GM21717 (cell line): ENCODE data around the gene C1QB.

ENCODE experiments used
- ATAC-seq: cut with Tn5 transposase; IDR thresholded peaks from one replicate; pipeline ENCODE4 v1.9.1; 2021; ENCODE audit warnings: mild to moderate bottlenecking, moderate library complexity; ENCODE audit not compliant: unreplicated experiment

C1QB gene

DNA sequence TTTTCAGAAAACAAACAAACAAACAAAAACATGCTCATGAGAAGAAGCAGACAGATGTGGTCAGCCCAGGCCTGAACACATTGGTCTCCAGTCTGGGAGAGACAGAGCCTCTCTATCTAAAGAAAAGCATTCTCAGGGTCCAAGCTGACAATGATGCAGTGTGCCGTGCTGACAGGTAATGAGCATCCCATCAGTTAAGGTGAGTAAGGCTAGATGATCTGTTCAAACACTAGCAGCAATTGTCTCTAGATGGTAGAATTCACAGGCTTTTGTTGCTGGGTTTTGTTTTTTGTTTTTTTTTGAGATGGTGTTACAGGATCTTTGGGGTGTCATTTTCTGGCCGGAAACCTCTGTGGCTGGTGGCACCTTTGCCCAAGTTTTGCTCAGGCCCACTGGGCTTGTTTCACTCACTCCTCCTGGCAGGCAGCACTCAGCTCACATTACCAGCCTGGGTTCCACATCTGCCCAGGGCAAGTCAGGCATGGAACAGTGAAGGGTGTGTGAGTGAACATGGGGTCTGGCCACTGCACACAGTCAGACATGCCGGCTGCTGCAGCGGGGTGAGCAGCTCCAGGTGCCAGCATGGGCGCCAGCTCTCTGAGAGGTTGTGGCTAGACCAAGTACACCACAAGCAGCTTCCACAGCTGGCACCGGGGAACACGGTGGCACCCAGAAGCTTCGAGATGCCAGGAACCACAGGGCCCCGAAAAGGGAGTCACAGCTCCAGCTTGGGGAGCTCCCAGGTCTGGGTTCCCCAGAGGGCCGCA lies 19.2 kb upstream of the C1QB start:
- ATAC-seq, result no peak

DNA sequence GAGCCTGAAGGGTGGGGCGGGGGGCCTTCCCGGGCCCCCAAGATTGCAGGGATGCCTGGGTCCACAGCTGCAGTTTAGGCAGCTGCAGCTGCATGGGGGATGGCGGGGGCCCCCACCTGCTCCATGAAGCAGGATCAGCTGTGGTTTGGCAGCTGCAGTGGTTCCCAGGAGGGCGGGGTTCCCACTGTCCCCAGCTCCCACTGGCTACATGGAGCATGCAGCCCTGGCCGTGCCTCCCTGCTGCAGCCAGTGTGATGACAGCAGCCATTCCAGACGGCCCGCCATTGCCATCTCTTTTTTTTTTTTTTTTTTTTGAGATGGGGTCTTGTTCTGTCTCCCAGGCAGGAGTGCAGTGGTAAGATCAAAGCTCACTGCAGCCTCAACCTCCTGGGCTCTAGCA lies 17.6 kb upstream of the C1QB start:
- ATAC-seq, result no peak

DNA sequence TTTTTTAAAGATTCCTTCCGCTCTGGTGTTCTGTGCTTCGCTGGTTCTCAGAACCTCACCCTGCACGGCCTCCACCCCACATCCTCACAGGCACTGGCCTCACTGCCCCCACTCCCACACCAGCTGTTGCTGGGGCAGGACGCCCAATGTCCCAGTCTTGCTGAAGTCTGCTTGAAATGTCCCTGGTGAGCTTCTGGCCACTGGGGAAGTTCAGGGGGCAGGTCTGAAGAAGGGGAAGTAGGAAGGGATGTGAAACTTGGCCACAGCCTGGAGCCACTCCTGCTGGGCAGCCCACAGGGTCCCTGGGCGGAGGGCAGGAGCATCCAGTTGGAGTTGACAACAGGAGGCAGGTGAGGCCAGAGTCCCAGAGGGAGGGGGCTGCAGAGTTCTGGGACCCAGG lies 16.7 kb upstream of the C1QB start, which contains the start of gene C1QA:
TSS of gene C1QA (plus strand) at position 276 of the 400 bp plus-strand sequence. CDS start 989 bp downstream, outside the sequence.
- no peak for ATAC-seq

DNA sequence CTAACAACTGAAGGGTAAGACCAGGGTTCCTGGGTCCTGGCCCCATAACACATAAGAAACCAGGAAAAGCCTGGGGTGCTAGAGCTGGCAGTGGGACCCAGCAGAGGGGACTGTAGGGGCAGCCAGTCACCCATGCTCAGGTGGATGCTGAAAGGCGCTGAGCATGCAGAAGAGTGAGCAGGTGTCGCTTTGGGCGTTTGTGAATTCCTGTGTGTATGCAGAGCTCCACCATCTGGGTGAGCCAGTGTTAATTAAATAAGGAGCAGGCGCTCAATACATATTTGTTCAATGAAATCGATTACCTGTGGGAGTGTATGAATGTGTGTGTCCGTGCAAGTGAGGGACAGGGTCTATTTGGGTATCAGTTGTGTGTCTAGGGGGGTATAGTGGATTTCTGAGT lies 16.1 kb upstream of the C1QB start:
- no peak for ATAC-seq

DNA sequence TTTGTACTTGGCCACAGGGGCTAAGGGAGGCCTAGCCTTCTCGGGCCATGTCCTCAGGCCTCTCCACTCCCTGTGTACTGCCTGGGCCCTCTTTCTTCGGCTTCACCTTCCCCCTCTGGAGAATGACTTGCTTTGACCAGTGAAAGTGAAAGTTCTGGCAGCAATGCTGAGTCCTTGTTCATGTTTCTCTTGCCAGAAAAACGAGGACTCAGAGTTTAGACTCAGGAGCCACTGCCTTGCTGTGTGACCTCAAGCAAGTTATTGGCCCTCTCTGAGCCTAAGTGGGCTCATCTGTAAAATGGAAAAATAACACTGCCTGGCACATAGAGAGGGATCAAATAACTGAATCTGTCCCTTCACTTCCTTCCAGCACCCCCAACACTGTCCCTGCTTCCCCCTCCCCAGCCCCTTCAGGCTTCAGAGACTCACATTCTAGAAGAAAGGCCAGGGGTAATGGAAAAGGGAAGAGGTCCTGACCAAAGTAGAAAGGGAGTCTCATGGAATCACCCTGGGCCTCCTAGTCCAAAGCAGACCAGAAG lies 15.1 kb upstream of the C1QB start:
- no peak for ATAC-seq

DNA sequence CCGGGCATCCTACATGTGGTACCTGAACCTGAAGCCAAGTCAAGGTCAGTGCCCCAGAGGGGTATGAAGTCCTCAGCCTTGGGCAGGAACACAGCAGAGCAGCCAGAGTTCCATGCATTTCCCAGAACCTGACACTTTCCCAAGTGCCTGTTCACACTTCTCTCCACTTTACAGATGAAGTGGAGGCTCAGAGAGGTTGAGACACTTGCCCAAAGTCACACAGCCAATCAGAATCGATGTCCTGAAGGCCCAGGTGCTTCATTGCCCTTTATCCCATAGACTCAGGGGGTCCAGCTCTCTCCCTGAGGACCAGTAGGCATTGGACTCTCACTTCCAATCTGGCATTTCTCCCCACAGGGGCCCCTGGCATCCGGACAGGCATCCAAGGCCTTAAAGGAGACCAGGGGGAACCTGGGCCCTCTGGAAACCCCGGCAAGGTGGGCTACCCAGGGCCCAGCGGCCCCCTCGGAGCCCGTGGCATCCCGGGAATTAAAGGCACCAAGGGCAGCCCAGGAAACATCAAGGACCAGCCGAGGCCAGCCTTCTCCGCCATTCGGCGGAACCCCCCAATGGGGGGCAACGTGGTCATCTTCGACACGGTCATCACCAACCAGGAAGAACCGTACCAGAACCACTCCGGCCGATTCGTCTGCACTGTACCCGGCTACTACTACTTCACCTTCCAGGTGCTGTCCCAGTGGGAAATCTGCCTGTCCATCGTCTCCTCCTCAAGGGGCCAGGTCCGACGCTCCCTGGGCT lies 14.4 kb upstream of the C1QB start:
- no peak for ATAC-seq

DNA sequence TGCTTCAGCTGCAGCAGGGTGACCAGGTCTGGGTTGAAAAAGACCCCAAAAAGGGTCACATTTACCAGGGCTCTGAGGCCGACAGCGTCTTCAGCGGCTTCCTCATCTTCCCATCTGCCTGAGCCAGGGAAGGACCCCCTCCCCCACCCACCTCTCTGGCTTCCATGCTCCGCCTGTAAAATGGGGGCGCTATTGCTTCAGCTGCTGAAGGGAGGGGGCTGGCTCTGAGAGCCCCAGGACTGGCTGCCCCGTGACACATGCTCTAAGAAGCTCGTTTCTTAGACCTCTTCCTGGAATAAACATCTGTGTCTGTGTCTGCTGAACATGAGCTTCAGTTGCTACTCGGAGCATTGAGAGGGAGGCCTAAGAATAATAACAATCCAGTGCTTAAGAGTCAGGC lies 13.8 kb upstream of the C1QB start:
- no peak for ATAC-seq

DNA sequence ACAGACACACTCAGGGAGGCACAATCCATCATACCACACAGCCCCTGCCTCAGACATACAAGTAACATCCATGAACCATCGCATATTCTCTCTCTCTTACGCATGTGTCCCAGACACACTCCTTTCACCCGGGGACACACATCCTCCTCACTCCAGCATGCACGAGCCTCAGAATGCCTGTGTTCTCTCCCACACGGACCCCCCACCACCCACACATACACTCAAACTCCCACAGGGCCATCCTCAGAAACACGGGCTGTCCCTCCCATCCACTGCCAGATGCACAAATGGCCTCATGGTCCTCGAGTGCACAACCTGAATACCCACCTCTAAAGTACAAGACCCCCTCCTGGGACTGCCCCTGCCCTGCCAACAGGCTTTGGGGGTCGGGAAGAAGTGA lies 11.8 kb upstream of the C1QB start:
- ATAC-seq, result no peak

DNA sequence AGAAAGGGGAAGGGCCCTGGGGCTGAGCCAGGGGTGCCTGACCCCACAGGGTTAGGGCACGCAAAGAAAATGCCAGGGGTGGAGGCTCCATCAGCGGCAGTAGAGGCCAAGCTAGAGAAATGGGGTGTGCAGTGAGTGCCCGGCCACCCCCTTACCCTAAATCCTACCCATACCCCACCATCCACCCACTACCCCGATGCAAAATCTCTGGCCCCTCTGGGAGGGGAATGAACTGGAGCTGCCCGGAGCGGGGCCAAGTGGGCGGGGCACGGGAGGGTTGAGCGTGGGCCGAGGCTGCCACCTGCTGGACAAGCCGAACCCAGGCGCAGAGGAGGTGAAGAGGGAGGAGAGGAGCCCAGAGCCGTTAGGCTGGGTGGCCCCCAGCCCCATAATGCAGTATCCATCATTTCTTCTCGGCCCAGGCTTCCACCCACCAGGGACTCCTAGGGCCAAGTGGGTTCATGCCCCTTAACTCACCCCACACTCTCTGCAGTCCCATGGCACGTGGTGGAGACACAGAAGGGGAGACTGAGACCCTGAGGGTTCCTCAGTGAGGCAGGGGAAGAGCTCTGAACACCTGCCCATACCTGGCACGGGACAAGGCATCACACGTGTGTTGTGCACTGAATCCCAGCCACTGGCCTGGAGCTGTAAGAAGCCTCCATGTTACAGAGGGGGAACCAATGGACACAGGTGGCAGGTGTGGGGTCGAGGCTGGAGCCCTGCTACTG lies 11.0 kb upstream of the C1QB start:
- no peak for ATAC-seq

DNA sequence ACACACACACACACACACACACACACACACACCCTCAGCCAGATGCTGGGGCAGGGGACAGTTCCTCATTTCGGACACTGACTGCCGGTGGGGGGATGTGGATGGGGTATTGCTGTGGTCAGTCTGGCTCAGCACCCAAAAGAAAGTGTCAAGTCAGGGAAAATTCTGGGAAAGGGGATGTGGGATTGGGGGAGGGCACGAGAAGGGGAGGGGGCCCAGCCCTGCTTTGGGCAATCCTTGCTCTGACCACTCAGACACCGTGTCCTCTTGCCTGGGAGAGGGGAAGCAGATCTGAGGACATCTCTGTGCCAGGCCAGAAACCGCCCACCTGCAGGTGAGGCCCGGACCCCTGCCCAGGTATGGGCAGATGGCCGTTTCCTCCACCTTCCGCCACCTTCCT lies 9.7 kb upstream of the C1QB start, which contains the start of gene C1QC:
TSS of gene C1QC (plus strand) at position 253 of the 400 bp plus-strand sequence. CDS start 391 bp downstream, outside the sequence.
- no peak for ATAC-seq

DNA sequence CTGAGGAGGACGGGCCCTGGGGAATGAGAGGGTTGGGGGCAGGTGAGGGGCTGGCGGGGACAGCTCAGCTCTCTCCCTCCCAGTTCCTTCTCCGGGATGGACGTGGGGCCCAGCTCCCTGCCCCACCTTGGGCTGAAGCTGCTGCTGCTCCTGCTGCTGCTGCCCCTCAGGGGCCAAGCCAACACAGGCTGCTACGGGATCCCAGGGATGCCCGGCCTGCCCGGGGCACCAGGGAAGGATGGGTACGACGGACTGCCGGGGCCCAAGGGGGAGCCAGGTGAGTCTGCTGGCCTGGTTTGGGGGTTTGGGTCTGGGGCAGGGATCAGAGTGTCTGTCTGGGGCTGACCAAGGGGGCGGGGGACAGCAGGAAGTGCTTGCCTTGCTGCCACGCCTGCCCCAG lies 9.1 kb upstream of the C1QB start:
- ATAC-seq, result no peak

DNA sequence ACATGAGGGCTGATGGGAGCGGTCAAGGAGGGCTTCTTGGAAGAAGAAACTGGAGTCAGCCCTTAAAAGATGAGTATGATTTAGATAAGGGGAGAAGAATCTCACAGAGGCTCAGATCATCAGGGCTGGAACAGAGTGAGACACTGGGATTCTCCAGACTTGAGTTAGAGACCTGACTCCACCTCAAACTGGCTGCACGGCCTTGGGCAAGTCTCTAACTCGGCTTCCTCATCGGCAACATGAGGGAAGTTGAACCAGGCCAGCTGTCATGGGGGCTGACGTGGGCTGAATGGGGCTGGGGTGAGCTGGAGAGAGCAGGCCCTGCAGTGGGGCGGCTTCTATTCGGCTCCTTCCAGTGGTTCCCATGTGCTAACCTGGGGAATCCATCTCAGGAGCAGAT lies 7.1 kb upstream of the C1QB start:
- no peak for ATAC-seq

DNA sequence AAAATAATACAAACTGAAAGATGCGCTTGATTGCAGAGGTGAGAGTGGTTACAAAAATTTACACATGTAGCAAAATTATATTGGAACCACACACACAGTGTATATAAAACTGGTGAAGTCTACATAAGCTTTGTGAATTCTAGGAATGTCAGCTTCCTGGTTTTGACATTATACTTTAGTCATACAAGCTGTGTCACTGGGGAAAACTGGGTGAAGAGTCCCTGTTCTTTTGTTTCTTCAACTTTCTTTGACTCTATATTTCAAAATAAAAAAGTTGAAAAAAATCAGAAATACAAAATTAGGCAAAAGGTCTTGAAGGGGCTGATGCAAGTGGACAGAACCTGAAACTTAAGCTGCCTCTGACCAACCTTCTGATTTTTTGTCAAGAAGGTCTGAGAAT lies 6.7 kb upstream of the C1QB start:
- ATAC-seq, result no peak

DNA sequence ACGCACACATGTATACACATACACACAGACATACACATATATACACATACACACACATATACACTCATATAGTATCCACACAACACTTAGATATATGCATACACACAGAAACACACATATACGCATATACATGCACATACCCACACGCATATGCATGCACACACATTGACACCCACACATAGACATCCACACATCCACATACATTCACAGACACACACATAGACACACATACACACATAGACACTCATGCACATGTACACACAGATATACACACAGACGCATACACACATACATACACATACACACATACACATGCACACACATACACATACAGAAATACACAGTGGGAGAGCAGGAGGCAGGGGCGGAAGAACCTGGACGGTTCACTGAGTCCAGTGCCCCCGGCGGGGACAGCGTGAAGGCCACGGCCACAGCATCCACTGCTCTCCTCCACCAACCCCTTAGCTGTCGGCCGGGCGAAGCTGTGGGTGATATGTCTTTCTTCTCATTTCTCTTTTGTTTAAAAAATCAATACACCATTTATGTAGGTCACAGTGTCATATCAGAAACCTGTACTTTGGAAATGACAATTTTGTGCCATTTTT lies 2.8 kb upstream of the C1QB start:
- ATAC-seq, result no peak

DNA sequence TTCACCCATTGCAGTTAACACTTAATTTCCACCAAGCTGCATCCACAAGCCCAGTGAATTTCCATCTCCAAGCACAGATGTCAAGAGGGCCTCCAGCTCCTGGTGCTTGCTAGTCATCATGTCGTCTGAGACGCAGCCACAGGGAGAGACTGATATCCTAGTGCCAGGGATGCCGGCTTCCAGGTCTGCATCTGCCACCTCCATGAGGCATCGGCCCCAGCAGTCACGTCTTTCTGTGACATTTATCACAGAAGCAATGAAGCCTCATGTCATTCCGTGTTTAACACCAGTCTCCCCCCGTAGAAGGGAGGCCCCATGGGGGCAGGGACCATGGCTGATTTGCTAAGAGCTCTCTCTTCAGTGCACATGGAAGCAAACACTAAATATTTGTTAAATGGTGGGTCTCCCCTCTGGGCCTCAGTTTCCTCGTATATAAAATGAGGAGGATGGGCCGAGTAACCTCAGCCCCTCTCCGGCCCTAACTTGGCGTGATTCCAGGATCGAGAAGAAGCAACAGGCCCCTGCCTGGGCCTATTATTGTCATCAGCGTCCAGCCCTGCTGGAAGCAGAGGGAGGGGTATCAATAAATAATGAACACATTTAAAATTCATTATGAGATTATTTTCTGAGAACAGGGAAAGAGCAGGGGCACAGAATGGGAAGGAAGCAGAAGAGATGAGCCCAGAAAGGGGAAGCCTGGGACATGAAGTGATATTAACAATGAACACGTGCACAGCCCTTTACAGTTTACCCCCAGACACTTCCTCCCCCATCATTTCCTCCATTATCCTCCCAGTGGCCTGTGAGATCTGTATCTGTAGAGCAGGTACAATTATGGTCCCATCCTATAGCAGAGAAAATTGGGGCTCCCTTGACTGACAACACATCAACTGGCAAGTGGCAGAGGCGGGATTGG lies 837 bp upstream of the C1QB start:
- no peak for ATAC-seq

DNA sequence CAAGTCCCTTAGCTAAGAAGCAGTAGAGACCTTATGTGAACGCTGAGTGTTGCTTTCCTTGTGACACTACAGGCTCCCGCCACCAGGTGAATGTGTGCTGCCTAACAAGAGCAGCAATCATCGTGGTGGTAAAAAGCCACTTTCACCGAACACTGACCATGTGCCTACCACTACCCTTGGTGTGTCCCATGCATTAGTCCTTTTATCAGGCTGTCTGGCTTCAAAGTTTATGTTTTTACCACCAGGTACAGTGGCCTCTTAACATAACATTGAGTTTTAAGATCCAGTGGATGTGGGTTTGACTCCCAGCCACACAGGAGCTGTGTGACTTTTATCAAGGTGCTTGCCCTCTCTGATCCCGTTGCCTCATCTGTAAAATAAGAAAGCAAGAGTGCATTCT lies 1.7 kb downstream of the C1QB start:
- ATAC-seq, result no peak

DNA sequence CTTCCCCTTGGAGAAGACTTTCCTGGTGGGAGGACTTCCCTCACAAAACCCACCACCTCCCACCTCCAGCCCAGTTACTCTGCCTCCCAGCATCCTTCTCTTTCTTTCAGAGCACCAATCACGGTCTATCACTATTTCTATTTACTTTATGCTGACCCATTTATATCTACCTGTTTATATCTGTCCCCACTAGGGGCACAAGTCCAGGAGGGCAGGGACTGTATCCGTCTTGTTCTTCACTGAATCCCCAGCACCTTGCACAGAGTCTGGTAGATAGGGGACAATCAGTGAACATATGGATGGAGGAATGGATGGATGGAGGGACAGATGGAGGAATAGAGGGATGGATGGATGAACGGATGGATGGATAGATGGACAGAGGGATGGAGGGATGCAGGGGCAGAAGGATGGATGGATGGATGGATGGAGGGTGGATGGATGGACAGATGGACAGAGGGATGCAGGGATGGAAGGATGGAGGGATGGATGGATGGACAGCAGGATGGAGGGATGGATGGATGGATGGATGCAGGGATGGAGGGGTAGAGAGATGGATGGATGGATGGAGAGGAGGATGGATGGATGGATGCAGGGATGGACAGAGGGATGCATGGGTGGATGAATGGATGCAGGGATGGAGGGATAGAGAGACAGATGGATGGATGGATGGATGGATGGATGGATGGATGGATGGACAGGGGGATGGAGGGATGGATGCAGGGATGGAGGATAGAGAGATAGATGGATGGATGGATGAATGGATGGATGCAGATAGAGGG lies 5.5 kb downstream of the C1QB start:
- ATAC-seq, result no peak

DNA sequence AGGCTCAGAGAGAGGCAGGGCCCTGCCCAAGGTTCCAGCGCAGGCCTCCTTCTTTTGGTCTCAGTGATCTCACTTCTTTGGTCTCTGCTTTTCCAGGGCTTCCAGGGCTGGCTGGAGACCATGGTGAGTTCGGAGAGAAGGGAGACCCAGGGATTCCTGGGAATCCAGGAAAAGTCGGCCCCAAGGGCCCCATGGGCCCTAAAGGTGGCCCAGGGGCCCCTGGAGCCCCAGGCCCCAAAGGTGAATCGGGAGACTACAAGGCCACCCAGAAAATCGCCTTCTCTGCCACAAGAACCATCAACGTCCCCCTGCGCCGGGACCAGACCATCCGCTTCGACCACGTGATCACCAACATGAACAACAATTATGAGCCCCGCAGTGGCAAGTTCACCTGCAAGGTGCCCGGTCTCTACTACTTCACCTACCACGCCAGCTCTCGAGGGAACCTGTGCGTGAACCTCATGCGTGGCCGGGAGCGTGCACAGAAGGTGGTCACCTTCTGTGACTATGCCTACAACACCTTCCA lies 7.7 kb downstream of the C1QB start:
- no peak for ATAC-seq

DNA sequence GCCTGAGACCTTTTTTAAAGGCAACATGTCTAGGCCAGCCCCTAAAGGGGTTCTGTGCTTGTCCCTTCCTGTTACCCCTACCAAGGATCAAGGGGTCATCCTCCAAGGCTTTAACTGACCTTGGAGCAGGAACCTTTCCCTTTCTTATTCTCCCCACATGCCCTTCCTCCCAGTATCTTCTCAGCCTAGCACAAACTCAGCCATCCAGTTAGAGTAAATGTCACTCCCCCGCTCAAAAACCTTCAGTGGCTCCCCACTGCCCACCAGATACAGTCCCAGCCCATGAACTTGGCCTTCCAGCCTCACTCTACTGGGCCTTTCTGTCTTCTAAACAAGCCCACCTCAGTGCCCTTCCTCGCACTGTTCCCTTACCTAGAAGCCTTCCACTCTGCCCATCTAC lies 8.8 kb downstream of the C1QB start:
- no peak for ATAC-seq
